ENCODE results near the gene TACR2.

- TF ChIP-seq ZNF384 (IDR thresholded peaks at IDR 0.05) (no peak), LEF1 (IDR thresholded peaks at IDR 0.05; ENCODE audit: borderline replicate concordance) (no peak), FOXK2 (IDR thresholded peaks at IDR 0.05) (no peak), BHLHE40 (IDR thresholded peaks at IDR 0.05; ENCODE audit: borderline replicate concordance) (no peak), SP1 (IDR thresholded peaks at IDR 0.05) (no peak), FOXM1 (IDR thresholded peaks at IDR 0.05; ENCODE audit: borderline replicate concordance) (no peak), HDGF (IDR thresholded peaks at IDR 0.05; ENCODE audit: borderline replicate concordance) (no peak), L3MBTL2 (conservative IDR thresholded peaks at IDR 0.05) (no peak), TARDBP (IDR thresholded peaks at IDR 0.05) (no peak)
Observed at GRCh38 chr10:69434926-69435325, 18.2 kb upstream of the TACR2 start.
